Endodermal cell (in vitro differentiated cells): ENCODE measurements around the gene ZFYVE26. TPM values are rescaled to one million over a fixed set of nuclear protein-coding genes. Genes with fewer than 3 reads are reported as not detected.

Experiments used
- DNase-seq: peaks from one replicate; pipeline ENCODE4 v3.0.0-alpha.2; 2017
- H3K27ac ChIP-seq: 2 replicates; pipeline ENCODE4 v1.5.1; 2013; ENCODE audit warnings: mild to moderate bottlenecking, low read depth, low read length, moderate library complexity
- H3K27me3 ChIP-seq: 2 replicates; pipeline ENCODE4 v1.6.1; 2013; ENCODE audit warnings: mild to moderate bottlenecking, low read length, moderate library complexity; ENCODE audit not compliant: insufficient read depth, control insufficient read depth, poor library complexity, severe bottlenecking
- H3K36me3 ChIP-seq: 2 replicates; pipeline ENCODE4 v1.7.0; 2013; ENCODE audit warnings: mild to moderate bottlenecking, low read length, moderate library complexity; ENCODE audit not compliant: control insufficient read depth, insufficient read depth
- H3K4me1 ChIP-seq: one replicate; pipeline ENCODE4 v1.7.0; 2013; ENCODE audit warnings: low read length; ENCODE audit not compliant: control insufficient read depth, insufficient read depth
- H3K4me3 ChIP-seq: 2 replicates; pipeline ENCODE4 v1.5.1; 2013; ENCODE audit warnings: mild to moderate bottlenecking, low read length, moderate library complexity
- H3K9ac ChIP-seq: 2 replicates; pipeline ENCODE4 v1.6.1; 2013; ENCODE audit warnings: mild to moderate bottlenecking, low read length, moderate library complexity; ENCODE audit not compliant: poor library complexity, severe bottlenecking; ENCODE audit errors: extremely low read depth
- H3K9me3 ChIP-seq: 2 replicates; pipeline ENCODE4 v1.6.1; 2013; ENCODE audit warnings: mild to moderate bottlenecking, low read length, moderate library complexity; ENCODE audit not compliant: control insufficient read depth
- H3K27ac Mint-ChIP-seq: 2 replicates; pipeline ENCODE4 v1.8.0; 2020; ENCODE audit warnings: mixed read lengths
- H3K27me3 Mint-ChIP-seq: 2 replicates; pipeline ENCODE4 v1.8.0; 2021; ENCODE audit warnings: mild to moderate bottlenecking, mixed read lengths; ENCODE audit not compliant: insufficient read depth
- H3K36me3 Mint-ChIP-seq: 2 replicates; pipeline ENCODE4 v1.8.0; 2020; ENCODE audit warnings: low read depth, mixed read lengths
- H3K4me1 Mint-ChIP-seq: 2 replicates; pipeline ENCODE4 v1.8.0; 2020; ENCODE audit warnings: mixed read lengths
- H3K4me3 Mint-ChIP-seq: 2 replicates; pipeline ENCODE4 v1.8.0; 2020; ENCODE audit warnings: mild to moderate bottlenecking, moderate library complexity, mixed read lengths
- H3K9me3 Mint-ChIP-seq: 2 replicates; pipeline ENCODE4 v1.8.0; 2020; ENCODE audit warnings: mild to moderate bottlenecking, mixed read lengths
- CTCF ChIP-seq: fragments of 200-600 bp; sonication (generic); conservative IDR thresholded peaks from 2 replicates; pipeline ENCODE4 v1.5.0; 2021; ENCODE audit warnings: antibody characterized with exemption, mild to moderate bottlenecking
- WGBS, 2 experiments: methylation state at CpG; one replicate each; pipeline versions ENCODE4 v1.1.5 to v1.1.7; 2013; ENCODE audit warnings: missing lambda C conversion rate in 2 of 2, mixed read lengths in 1 of 2; ENCODE audit not compliant: insufficient coverage in 1 of 2, insufficient read length in 1 of 2; 5-methylcytosine and 5-hydroxymethylcytosine counted together
- total RNA-seq, 2 donors: library from RNA; stranded (reverse); fragmentation: NEBNext Ultra II Directional in 1 of 2; extraction: Animal tissue kit (Norgen Biotek cat#: 25700) in 1 of 2; gene quantifications; 2 replicates in 1 of 2; 3 replicates in 1 of 2; pipeline ENCODE4 v1.2.1, GENCODE V29; 2021

Gene ZFYVE26
- total RNA-seq, 2 donors from 2014 or later, result 27.4 to 29.4 TPM

GRCh38 chr14:67762051-67762450 lies 54.3 kb downstream of the ZFYVE26 start:
- Mint-ChIP-seq H3K27me3 (no peaks in the 10 kb centered on the region), H3K9me3 (no peaks in the 10 kb centered on the region), H3K27ac (no peak overlapping the region), H3K4me3 (no peak overlapping the region), H3K36me3 (peaks cover 60% of the 10 kb centered on the region), H3K4me1 (no peaks in the 10 kb centered on the region)
- Histone ChIP-seq H3K27me3 (no peaks in the 10 kb centered on the region), H3K4me3 (no peak overlapping the region), H3K9me3 (no peaks in the 10 kb centered on the region), H3K4me1 (no peaks in the 10 kb centered on the region), H3K27ac (no peak overlapping the region), H3K9ac (no peak overlapping the region), H3K36me3 (peaks cover 72% of the 10 kb centered on the region)
- no peak for TF ChIP-seq CTCF
- WGBS, 2 experiments, result 88 to 96% methylated on average over 4 to 5 of the region's 5 CpGs
- no peak for DNase-seq

DNA sequence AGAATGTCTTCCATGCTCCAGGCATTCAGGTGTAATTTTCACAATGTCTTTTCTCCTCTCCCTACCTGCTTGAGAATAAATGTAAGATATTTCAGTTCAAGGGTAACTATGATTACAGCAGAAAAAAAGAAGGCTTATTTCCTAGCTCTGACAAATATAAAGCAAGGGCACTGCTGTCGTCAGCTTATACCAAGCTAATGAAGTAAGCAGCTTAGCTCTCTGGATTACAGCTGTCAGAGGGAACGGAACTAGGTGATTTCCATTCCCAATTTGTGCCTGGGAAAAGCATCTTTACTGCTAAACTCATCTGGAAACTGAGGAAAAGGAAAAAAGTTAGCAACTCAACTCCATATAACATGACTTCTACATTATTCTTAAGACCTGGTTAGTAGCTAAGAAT lies 56.5 kb downstream of the ZFYVE26 start:
- Mint-ChIP-seq H3K27me3 (no peaks in the 10 kb centered on the region), H3K36me3 (peaks cover 57% of the 10 kb centered on the region), H3K27ac (no peak overlapping the region), H3K4me3 (no peak overlapping the region), H3K4me1 (no peaks in the 10 kb centered on the region), H3K9me3 (no peaks in the 10 kb centered on the region)
- H3K36me3 ChIP-seq, result peaks cover 65% of the 10 kb centered on the region
- no peaks in the 10 kb centered on the region for H3K9me3 ChIP-seq
- H3K27ac ChIP-seq, result no peak overlapping the region
- H3K9ac ChIP-seq, result no peak overlapping the region
- DNase-seq, result no peak
- no peaks in the 10 kb centered on the region for H3K27me3 ChIP-seq
- 95% methylated on average over 2 of the region's 2 CpGs for WGBS, 2 experiments
- H3K4me3 ChIP-seq, result no peak overlapping the region
- no peak for TF ChIP-seq CTCF
- no peaks in the 10 kb centered on the region for H3K4me1 ChIP-seq

DNA sequence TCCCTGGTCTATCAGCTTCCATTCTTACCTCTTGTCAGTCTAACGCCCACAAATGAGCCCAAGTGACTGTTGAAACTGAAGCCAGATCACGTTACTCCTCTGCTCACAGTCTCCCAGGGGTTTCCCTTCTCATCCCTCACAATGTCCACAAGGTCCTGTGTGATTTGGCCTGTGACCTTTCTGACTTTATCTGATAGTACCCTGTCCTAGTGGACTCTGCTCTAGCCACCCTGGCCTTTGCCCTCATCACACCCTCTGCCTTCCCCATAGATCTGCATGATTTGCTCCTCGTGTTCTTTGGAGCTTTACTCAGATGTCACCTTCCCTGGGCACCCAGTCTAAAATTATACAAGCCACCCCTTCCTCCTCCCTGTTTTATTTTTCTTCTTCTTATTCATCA lies 59.2 kb downstream of the ZFYVE26 start:
- Mint-ChIP-seq H3K27me3 (no peaks in the 10 kb centered on the region), H3K9me3 (no peaks in the 10 kb centered on the region), H3K27ac (no peak overlapping the region), H3K36me3 (peaks cover 66% of the 10 kb centered on the region), H3K4me3 (no peak overlapping the region), H3K4me1 (no peaks in the 10 kb centered on the region)
- 87 to 92% methylated on average over 3 of the region's 3 CpGs for WGBS, 2 experiments
- H3K9ac ChIP-seq, result no peak overlapping the region
- no peaks in the 10 kb centered on the region for H3K9me3 ChIP-seq
- DNase-seq, result no peak
- H3K36me3 ChIP-seq, result peaks cover 67% of the 10 kb centered on the region
- no peaks in the 10 kb centered on the region for H3K4me1 ChIP-seq
- H3K27ac ChIP-seq, result no peak overlapping the region
- TF ChIP-seq CTCF, result no peak
- no peak overlapping the region for H3K4me3 ChIP-seq
- H3K27me3 ChIP-seq, result no peaks in the 10 kb centered on the region
